ENCODE results near the gene MRTO4. TPM values are rescaled to one million over a fixed set of nuclear protein-coding genes. Genes with fewer than 3 reads are reported as not detected.
"Not testable (repeated sequence)": the region's sequence is repeated elsewhere in the genome, so short reads cannot be mapped to it uniquely, and the experiment has no call there.

Gene MRTO4
- total RNA-seq, 1 experiment from 2014 or later = 79.3 TPM

GRCh38 chr1:19284881-19285280 is 33.3 kb downstream of the MRTO4 start:
- peaks cover 0 to 5% of the 10 kb centered on the region in 2 experiments; a peak in 1 of 4 replicates for H3K4me1 ChIP-seq (ENCODE audit: control insufficient read depth in 1 of 2, insufficient read depth in 2 of 2, low read length in 2 of 2)
- no peaks in the 10 kb centered on the region for H3K27me3 ChIP-seq (ENCODE audit: insufficient read depth, low read length)
- H3K27ac ChIP-seq (ENCODE audit: low read depth, low read length) = no peak overlapping the region
- H4K20me1 ChIP-seq (ENCODE audit: insufficient read depth) = no peaks in the 10 kb centered on the region
- ATAC-seq = no peak
- H3K36me3 ChIP-seq (ENCODE audit: control insufficient read depth in 1 of 2, insufficient read depth in 2 of 2, low read length in 2 of 2) = no peaks in the 10 kb centered on the region
- no peaks in the 10 kb centered on the region for H3K9me3 ChIP-seq (ENCODE audit: control insufficient read depth in 1 of 2, insufficient read depth in 1 of 2, low read depth in 1 of 2, low read length in 2 of 2)
- no peak for TF ChIP-seq MAX (IDR thresholded peaks at IDR 0.05)
- BruUV-seq (replicated peaks) = no TSS peak
- no peak overlapping the region for H3K4me3 ChIP-seq (replicated peaks in 1 of 2; ENCODE audit: low read depth in 1 of 2, low read length in 2 of 2)
- no peak overlapping the region for H3K4me2 ChIP-seq (ENCODE audit: low read length)
- ChIA-PET CTCF (interaction anchor here (0.6 kb wide), 1 partner anchor 15 kb away, joined by 3 read pairs; no protein-coding TSS in a partner anchor), POLR2A (no interaction called here), RAD21 (ENCODE audit: low non-redundant PET in 1 of 2, low total read pairs in 2 of 2, uncharacterized antibody in 2 of 2, unreplicated experiment in 2 of 2) (no interaction called here)
- DNase-seq (ENCODE audit: low read depth, low spot score) = no peak
- H3K79me2 ChIP-seq (ENCODE audit: insufficient read depth, low read length) = no peaks in the 10 kb centered on the region
- no peaks in the 10 kb centered on the region for H3K9me2 ChIP-seq (ENCODE audit: insufficient read depth)
- intact Hi-C loops (cut with micrococcal nuclease) = no loop called here
- no peak overlapping the region for H3K9ac ChIP-seq (ENCODE audit: low read length)
- H2AFZ ChIP-seq (ENCODE audit: low read depth, low read length, poor library complexity, severe bottlenecking) = no peak overlapping the region

DNA sequence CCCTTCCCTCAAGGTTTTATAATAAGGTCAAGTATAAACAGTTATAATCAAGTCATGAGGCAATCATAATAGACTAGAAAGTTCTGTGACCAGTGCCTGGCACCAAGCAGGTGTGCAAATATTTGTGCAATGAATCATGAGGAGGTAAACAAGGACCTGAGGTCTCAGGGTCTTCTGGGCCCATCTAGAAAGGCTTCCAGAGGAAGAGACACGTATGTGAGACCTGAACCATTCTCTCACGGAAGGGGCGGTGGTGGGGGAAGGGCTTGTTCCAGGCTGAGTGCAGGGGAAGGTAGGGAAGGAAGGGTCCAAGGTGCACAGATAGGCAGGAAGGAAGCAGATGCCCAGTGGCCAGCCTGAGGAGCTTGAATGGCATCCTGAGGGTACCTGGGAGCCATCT is 33.8 kb downstream of the MRTO4 start:
- DNase-seq (ENCODE audit: low read depth, low spot score); H3K27me3 ChIP-seq (ENCODE audit: insufficient read depth, low read length); intact Hi-C loops (cut with micrococcal nuclease); H3K36me3 ChIP-seq (ENCODE audit: control insufficient read depth in 1 of 2, insufficient read depth in 2 of 2, low read length in 2 of 2); ATAC-seq; H3K9me3 ChIP-seq (ENCODE audit: control insufficient read depth in 1 of 2, insufficient read depth in 1 of 2, low read depth in 1 of 2, low read length in 2 of 2); H3K4me1 ChIP-seq (ENCODE audit: control insufficient read depth in 1 of 2, insufficient read depth in 2 of 2, low read length in 2 of 2); BruUV-seq (replicated peaks); H3K79me2 ChIP-seq (ENCODE audit: insufficient read depth, low read length); H3K9ac ChIP-seq (ENCODE audit: low read length); H2AFZ ChIP-seq (ENCODE audit: low read depth, low read length, poor library complexity, severe bottlenecking); H4K20me1 ChIP-seq (ENCODE audit: insufficient read depth); H3K9me2 ChIP-seq (ENCODE audit: insufficient read depth); H3K4me3 ChIP-seq (replicated peaks in 1 of 2; ENCODE audit: low read depth in 1 of 2, low read length in 2 of 2); POLR2A ChIA-PET; RAD21 ChIA-PET (ENCODE audit: low non-redundant PET in 1 of 2, low total read pairs in 2 of 2, uncharacterized antibody in 2 of 2, unreplicated experiment in 2 of 2); H3K4me2 ChIP-seq (ENCODE audit: low read length); H3K27ac ChIP-seq (ENCODE audit: low read depth, low read length): not testable (repeated sequence)
- CTCF ChIA-PET = interaction anchor here (0.6 kb wide), 1 partner anchor 15 kb away, joined by 3 read pairs; no protein-coding TSS in a partner anchor

DNA sequence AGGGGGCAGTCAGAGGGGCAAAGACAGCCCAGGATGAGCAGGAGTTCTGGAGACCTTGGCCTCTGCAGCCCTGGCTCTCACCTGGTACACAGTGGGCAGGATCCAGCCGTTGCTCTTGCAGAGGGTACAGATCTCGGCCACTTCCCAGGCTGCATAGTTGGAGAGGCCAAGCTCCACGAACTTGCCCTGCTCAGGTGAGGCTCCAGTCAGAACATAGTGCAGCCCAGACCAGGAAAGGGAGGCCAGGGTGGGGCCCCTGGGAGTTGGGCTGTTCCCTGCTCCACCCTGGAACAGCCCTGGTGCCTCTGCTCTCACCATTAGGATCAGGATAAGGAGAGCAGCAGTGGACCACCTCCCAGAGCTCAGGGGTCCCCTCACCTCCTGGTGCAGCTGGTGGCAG is 34.2 kb downstream of the MRTO4 start:
- H3K4me3 ChIP-seq (replicated peaks in 1 of 2; ENCODE audit: low read depth in 1 of 2, low read length in 2 of 2); H3K4me1 ChIP-seq (ENCODE audit: control insufficient read depth in 1 of 2, insufficient read depth in 2 of 2, low read length in 2 of 2); H3K9me3 ChIP-seq (ENCODE audit: control insufficient read depth in 1 of 2, insufficient read depth in 1 of 2, low read depth in 1 of 2, low read length in 2 of 2); BruUV-seq (replicated peaks); H2AFZ ChIP-seq (ENCODE audit: low read depth, low read length, poor library complexity, severe bottlenecking); H3K36me3 ChIP-seq (ENCODE audit: control insufficient read depth in 1 of 2, insufficient read depth in 2 of 2, low read length in 2 of 2); H3K27ac ChIP-seq (ENCODE audit: low read depth, low read length); H3K9me2 ChIP-seq (ENCODE audit: insufficient read depth); RAD21 ChIA-PET (ENCODE audit: low non-redundant PET in 1 of 2, low total read pairs in 2 of 2, uncharacterized antibody in 2 of 2, unreplicated experiment in 2 of 2); H3K4me2 ChIP-seq (ENCODE audit: low read length); H3K27me3 ChIP-seq (ENCODE audit: insufficient read depth, low read length); DNase-seq (ENCODE audit: low read depth, low spot score); ATAC-seq; POLR2A ChIA-PET; H4K20me1 ChIP-seq (ENCODE audit: insufficient read depth); CTCF ChIA-PET; H3K79me2 ChIP-seq (ENCODE audit: insufficient read depth, low read length); intact Hi-C loops (cut with micrococcal nuclease); H3K9ac ChIP-seq (ENCODE audit: low read length): not testable (repeated sequence)
